ENCODE measurements around the gene ARHGAP42. TPM values are rescaled to one million over a fixed set of nuclear protein-coding genes. Genes with fewer than 3 reads are reported as not detected.

Gene ARHGAP42
- total RNA-seq, 1 donor from 2014 or later: 16.3 TPM

- no peak for TF ChIP-seq CTCF (IDR thresholded peaks at IDR 0.05)
- intact Hi-C loops (cut with DNase I): no loop called here
- no peaks in the 10 kb centered on the region for H3K4me1 ChIP-seq
- H3K4me3 ChIP-seq: no peak overlapping the region
- H3K9me3 ChIP-seq: no peaks in the 10 kb centered on the region
- no peaks in the 10 kb centered on the region for H3K27me3 ChIP-seq (ENCODE audit: low read depth)
- ATAC-seq (no peak), DNase-seq (no peak)
- no peak overlapping the region for H3K27ac ChIP-seq
- no peaks in the 10 kb centered on the region for H3K36me3 ChIP-seq
Measured at GRCh38 chr11:100994966-100995365, 307.9 kb downstream of the ARHGAP42 start.

GRCh38 chr11:100999756-101000155 lies 312.7 kb downstream of the ARHGAP42 start:
- Histone ChIP-seq H3K9me3 (no peaks in the 10 kb centered on the region), H3K36me3 (no peaks in the 10 kb centered on the region), H3K27ac (no peak overlapping the region), H3K4me1 (no peaks in the 10 kb centered on the region), H3K27me3 (ENCODE audit: low read depth) (no peaks in the 10 kb centered on the region), H3K4me3 (no peak overlapping the region)
- intact Hi-C loops (cut with DNase I): no loop called here
- ATAC-seq (no peak), DNase-seq (no peak)
- TF ChIP-seq CTCF (IDR thresholded peaks at IDR 0.05): no peak

- H3K27ac ChIP-seq: no peak overlapping the region
- no peak for ATAC-seq
Measured at GRCh38 chr11:101003468-101003867, 316.4 kb downstream of the ARHGAP42 start.

GRCh38 chr11:101008961-101009689 lies 322.0 kb downstream of the ARHGAP42 start:
- Histone ChIP-seq H3K27ac (no peak overlapping the region), H3K36me3 (no peaks in the 10 kb centered on the region), H3K4me3 (no peak overlapping the region), H3K27me3 (ENCODE audit: low read depth) (no peaks in the 10 kb centered on the region), H3K9me3 (no peaks in the 10 kb centered on the region), H3K4me1 (no peaks in the 10 kb centered on the region)
- DNase-seq (no peak), ATAC-seq (no peak)
- intact Hi-C loops (cut with DNase I): no loop called here
- TF ChIP-seq CTCF (IDR thresholded peaks at IDR 0.05): no peak

More at GRCh38 chr11:101003468-101003867, 316.4 kb downstream of the ARHGAP42 start:
- Histone ChIP-seq H3K9me3 (no peaks in the 10 kb centered on the region), H3K4me3 (no peak overlapping the region), H3K36me3 (no peaks in the 10 kb centered on the region), H3K27me3 (ENCODE audit: low read depth) (no peaks in the 10 kb centered on the region), H3K4me1 (no peaks in the 10 kb centered on the region)
- DNase-seq: no peak
- no peak for TF ChIP-seq CTCF (IDR thresholded peaks at IDR 0.05)
- intact Hi-C loops (cut with DNase I): no loop called here

GRCh38 chr11:101009690-101010055 lies 322.6 kb downstream of the ARHGAP42 start:
- no peaks in the 10 kb centered on the region for H3K4me1 ChIP-seq
- no peak overlapping the region for H3K27ac ChIP-seq
- DNase-seq (no peak), ATAC-seq (no peak)
- no peaks in the 10 kb centered on the region for H3K9me3 ChIP-seq
- no peaks in the 10 kb centered on the region for H3K27me3 ChIP-seq (ENCODE audit: low read depth)
- intact Hi-C loops (cut with DNase I): no loop called here
- TF ChIP-seq CTCF (IDR thresholded peaks at IDR 0.05): no peak
- no peaks in the 10 kb centered on the region for H3K36me3 ChIP-seq
- no peak overlapping the region for H3K4me3 ChIP-seq
